AG08395 (cell line): Measurements from ENCODE around the gene PRELP.
A peak's percentile ranks its signal among the peaks of the same experiment; 100 is the strongest.
"Not testable (repeated sequence)": the region's sequence is repeated elsewhere in the genome, so short reads cannot be mapped to it uniquely, and the experiment has no call there.

ENCODE experiments used
- DNase-seq: peaks from one replicate; pipeline ENCODE4 v3.0.0; 2012; ENCODE audit warnings: mixed read lengths, low spot score

Gene PRELP

GRCh38 chr1:203475012-203475981, at the start of gene PRELP:
TSS of gene PRELP (plus strand) at chr1:203475806. CDS start at chr1:203483185, 7,379 bp downstream.
- DNase-seq = peak; percentile 79

- no peak for DNase-seq
Measured at GRCh38 chr1:203426366-203426765, 49.2 kb upstream of the PRELP start.

- no peak for DNase-seq
Measured at GRCh38 chr1:203426870-203427269, 48.7 kb upstream of the PRELP start.

GRCh38 chr1:203427451-203427850, 48.2 kb upstream of the PRELP start:
- DNase-seq = no peak

- no peak for DNase-seq
Measured at GRCh38 chr1:203428981-203429599, 46.5 kb upstream of the PRELP start.

GRCh38 chr1:203435615-203436014, 40.0 kb upstream of the PRELP start:
- DNase-seq = no peak

GRCh38 chr1:203437696-203438315, 37.8 kb upstream of the PRELP start:
- DNase-seq = no peak

- no peak for DNase-seq
Measured at GRCh38 chr1:203439131-203439730, 36.4 kb upstream of the PRELP start.

- peak; percentile 93 for DNase-seq
Measured at GRCh38 chr1:203440771-203441170, 34.8 kb upstream of the PRELP start.

- DNase-seq = no peak
Measured at GRCh38 chr1:203441766-203442165, 33.8 kb upstream of the PRELP start.

GRCh38 chr1:203442821-203443220, 32.8 kb upstream of the PRELP start:
- peak; percentile 74 for DNase-seq

GRCh38 chr1:203443296-203443695, 32.3 kb upstream of the PRELP start:
- no peak for DNase-seq

- DNase-seq = no peak
Measured at GRCh38 chr1:203444171-203444576, 31.4 kb upstream of the PRELP start.

- DNase-seq = no peak
Measured at GRCh38 chr1:203447151-203447550, 28.5 kb upstream of the PRELP start.

GRCh38 chr1:203447598-203447997, 28.0 kb upstream of the PRELP start:
- not testable (repeated sequence) for DNase-seq

- peak; percentile 45 for DNase-seq
Measured at GRCh38 chr1:203448521-203449061, 27.0 kb upstream of the PRELP start.

GRCh38 chr1:203450001-203450400, 25.6 kb upstream of the PRELP start:
- DNase-seq = peak; percentile 46

GRCh38 chr1:203450479-203451149, 25.0 kb upstream of the PRELP start:
- DNase-seq = no peak

GRCh38 chr1:203451836-203452784, 23.5 kb upstream of the PRELP start:
- DNase-seq = no peak

- no peak for DNase-seq
Measured at GRCh38 chr1:203453016-203453415, 22.6 kb upstream of the PRELP start.
